Measurements from ENCODE around the gene VSNL1.

DNA sequence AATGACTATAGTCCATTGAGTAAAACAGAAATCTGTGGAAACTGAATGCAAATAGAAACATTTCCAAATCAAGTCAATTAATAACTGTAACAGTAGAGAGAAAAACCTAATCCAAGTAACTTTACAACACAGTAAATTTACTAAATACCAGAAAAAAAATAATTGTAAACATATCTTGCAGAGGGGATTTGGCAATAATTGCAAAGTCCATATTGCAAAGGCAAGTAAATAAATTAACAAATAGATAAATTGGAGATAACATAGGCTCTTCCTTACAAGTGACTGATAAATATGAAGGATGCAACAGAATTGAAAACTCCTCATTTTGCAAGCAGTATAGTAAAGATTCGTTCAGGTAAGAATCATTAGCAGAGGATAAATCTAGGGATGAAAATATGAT is 148.1 kb downstream of the VSNL1 start:
- TF ChIP-seq GATA2 (IDR thresholded peaks at IDR 0.05; ENCODE audit: low read depth, low read length) (no peak), GATA3 (IDR thresholded peaks at IDR 0.05; ENCODE audit: low read depth, low read length) (no peak)

All from SH-SY5Y (cell line).